LHCN-M2 (cell line): ENCODE results near the gene VARS1. TPM values are rescaled to one million over a fixed set of nuclear protein-coding genes. Genes with fewer than 3 reads are reported as not detected.
"Not testable (repeated sequence)": the region's sequence is repeated elsewhere in the genome, so short reads cannot be mapped to it uniquely, and the experiment has no call there.

Source experiments
- DNase-seq: peaks from one replicate; pipeline ENCODE4 v3.0.0-alpha.2; 2012; ENCODE audit warnings: low read depth
- total RNA-seq: library from RNA; depleted of rRNA; stranded (reverse); fragments of >200 nt; gene quantifications from 2 replicates; pipeline ENCODE4 v1.2.3, GENCODE V29; 2014

VARS1 gene
- total RNA-seq, 1 experiment from 2014 or later = 68.7 TPM

DNA sequence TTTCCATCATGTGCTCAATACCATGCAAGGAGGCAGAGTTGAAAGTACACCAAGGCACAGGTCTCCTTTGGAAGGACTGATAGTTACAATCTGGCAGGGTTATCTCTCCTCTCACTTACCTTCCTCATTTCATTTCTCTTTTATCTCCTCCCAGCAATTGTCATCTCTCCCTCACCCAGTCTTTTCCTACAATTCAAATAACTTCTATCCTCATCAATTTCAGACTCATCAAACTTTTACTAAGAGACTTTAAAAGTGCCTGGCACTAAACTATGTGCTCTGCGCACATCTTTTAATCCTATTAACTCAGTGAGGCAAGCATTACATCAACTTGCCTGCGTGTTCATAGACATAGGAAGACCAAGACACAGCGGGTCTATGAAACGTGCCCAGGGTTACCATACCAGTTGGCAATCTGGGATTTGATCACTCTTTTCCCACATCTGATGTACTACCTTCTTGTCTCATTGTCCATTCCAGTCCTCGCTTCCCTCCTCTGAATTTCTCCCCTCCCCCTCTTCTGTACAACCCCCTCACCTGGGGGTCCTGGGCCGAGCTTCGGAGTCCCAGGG is 1.2 kb downstream of the VARS1 start:
- DNase-seq = peak; percentile 25

DNA sequence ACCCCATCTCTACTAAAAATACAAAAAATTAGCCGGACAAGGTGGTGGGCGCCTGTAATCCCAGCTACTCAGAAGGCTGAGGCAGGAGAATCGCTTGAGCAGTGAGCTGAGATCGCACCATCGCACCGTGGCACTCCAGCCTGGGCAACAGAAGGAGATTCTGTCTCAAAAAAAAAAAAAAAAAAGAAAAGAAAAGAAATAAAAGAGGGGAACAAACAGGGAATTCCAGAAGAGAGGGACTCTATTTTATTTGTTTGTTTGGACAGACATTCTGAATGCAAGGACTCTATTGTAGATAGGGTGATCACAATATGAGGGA is 1.7 kb downstream of the VARS1 start:
- DNase-seq = not testable (repeated sequence)

DNA sequence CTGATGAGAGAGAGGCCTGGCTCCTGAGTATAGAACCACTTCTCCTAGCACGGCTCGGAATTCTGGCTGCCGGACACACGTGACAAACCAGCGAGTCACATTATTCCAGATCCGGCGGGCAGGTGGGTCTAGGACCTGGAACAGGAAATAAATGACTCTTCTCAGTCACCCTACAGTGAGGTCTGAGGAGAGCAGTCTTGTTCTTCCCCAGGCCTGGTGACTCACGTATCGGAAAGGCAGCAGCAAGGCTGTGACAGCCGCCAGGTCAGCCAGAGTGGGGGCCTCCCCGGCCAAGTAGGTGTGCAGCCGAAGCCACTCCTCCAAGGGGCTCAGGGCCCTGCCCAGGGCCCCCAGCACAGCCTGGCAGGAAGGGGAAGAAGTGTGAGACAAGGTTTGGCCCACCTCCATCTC is 2.8 kb downstream of the VARS1 start:
- no peak for DNase-seq

DNA sequence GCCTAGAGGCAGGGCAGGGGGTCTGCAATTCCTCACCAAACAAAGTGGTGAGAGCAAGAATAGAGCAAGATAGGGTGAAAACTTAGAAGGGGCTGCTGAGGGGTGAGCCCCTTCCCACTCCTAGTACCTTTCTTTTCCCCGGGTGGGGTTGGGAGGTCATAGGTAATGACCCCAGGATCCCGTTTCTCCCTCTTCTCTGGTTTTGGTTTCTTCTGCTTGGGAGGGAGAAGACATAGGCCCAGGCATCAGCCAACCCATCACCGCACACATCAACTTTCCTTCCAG is 3.5 kb downstream of the VARS1 start:
- DNase-seq = no peak

DNA sequence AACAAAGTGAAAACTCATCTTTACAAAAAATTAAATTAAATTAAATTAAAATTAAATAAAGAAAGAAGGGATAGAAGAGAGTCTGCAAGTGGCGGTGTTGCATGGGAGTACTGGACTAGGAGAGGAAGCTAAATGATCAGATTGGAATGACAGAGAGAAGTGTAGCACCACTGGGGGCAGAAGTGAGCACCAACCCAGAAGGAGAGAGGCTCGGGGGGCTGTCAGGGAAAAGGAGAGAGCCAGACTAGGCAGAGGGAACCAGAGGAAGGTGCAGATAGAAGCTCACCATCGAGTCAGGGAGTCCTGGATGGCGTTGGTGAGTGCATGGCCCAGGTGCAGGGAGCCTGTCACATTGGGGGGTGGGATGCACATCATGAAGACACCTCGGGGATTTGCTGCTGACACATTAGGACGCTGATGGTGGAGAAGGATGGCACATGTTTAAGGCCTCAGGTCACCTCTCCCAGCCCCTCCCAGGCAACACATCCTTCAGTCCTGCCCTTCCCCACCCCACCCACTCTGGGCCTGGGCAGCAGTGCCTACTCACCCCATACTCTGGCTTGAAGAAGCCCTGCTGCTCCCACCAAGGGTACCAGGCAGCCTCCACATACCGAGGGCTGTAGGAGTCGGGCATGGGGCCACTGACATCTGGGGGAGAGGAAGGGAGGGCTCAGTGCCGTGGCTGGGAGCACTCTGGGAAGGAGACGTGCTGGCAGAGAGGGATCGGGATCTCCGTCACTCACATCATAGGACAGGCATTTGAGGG is 4.0 kb downstream of the VARS1 start:
- DNase-seq = peak; percentile 54

DNA sequence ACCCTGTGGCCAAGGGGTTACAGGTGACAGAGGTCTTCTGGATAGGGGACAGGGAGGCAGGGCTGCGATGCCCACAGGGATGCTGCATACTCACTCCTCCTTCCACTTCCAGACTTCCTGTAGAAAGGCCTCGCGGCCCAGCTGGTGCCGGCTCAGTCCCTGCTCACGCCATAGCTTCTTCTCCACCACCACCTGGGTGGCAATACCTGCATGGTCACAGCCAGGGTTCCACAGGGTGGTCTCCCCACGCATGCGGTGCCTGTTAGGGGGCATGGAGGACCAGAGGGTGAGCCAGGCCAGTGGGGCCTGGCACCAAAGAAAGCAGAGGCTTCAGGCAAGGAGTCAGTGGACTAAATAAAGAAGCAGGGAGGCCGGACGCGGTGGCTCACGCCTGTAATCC is 10.1 kb downstream of the VARS1 start:
- no peak for DNase-seq

DNA sequence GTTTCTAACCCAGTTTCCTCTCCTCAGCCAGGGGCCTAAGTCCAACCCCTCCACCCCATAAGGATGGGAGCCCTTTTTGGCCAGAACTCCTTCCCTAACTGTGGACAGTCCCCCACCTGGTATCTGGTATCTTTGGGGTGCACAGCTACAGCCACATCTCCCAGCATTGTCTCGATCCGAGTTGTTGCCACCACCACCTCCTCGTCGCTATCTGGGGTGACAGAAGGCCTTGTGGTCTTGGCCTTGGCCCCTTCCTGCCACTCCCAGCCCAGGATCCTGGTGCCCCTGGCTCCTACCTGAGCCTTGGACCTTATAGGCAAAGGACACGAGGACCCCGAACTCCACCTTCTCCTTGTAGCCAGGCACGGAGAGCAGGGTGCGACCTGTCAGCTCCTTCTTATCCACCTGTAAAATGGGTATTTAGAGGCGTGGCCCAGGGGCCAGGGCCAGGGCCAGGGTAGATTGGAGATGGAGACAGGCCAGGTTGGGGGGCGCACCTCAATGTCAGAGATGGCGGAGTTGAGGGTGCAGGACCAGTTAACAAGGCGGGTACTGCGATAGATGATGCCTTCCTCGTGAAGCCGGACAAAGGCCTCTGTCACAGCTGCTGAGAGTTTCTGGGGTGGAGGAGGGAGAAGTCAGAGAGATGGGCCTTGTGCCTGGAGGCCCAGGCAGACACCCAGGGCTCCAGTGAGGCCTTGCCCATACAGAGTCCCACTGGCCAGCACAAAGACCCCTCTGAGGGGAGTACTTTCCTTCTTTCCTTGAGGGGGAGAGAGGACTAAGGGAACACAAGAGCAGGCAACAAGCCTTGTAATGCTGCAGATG is 11.2 kb downstream of the VARS1 start:
- DNase-seq = no peak

DNA sequence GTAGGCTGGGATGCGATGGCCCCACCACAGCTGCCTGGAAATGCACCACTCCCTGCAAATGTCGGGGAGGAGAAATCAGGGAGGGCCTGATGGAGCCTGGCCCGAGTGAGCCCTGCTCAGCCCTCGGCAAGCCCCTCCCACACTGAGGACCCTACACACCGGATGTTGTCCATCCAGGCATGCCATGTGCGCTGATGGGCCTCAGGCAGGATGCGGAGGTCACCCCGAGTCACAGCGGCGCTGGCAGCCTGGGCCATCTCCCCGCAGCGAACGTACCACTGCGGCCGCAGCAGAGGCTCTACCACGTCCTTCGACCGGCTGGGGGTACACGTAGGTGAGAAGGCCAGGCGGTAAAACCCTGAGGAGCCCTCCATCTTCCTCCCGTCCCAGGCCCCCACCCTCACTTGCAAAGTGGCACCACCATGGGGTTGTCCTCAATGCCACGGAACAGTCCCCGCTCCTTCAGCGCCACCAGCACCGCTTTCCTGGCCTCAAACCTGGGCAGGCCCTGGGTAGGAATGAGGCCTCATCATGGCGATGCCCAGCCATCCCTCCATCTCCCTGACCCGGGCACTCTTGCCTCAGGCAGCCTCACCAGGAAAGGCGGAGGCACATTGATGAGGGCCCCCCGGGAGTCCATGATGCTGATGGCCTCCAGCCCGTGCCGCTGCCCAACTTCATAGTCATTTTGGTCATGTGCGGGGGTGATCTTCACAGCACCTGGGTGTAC is 13.3 kb downstream of the VARS1 start:
- no peak for DNase-seq

DNA sequence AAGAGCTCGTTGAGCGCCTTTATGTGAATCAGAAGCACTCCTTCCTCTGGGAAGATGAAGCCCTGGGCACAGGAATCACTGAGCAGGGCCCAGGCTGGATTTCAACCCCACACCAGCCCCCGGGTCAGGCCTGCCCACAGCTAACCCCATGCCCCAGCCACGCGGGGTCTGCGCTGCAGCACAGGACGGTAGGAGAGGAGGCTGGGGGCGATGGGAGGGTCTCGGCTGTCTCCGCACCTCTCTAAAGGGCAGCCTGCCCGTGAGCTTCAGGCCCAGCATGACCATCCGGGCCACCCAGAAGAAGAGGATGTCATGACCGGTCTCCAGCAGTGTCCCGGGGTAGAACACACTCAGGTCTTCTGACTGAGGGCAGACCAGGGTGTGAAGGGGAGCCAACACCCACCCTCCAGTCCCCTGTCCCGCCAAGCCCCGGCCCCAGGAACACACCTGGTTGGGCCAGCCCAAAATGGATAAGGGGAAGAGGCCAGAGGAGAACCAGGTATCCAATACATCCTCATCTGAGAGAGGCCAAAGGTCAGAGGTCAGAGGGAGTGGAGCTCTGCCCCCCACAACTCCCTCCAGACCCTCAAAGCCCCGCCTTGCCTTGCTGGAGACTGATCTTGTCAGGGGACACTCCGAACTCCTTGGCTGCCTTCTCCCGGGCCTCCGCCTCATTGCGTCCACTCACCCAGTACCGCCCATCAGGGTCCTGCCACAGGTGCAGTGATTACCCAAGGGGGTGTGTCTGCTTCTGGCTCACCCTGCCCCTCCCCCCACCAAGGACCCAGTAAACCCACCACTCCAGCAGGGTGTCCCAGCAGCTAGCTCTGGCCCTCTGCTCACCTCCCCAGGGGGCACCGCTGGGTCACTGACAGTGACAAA is 14.1 kb downstream of the VARS1 start:
- DNase-seq = no peak

DNA sequence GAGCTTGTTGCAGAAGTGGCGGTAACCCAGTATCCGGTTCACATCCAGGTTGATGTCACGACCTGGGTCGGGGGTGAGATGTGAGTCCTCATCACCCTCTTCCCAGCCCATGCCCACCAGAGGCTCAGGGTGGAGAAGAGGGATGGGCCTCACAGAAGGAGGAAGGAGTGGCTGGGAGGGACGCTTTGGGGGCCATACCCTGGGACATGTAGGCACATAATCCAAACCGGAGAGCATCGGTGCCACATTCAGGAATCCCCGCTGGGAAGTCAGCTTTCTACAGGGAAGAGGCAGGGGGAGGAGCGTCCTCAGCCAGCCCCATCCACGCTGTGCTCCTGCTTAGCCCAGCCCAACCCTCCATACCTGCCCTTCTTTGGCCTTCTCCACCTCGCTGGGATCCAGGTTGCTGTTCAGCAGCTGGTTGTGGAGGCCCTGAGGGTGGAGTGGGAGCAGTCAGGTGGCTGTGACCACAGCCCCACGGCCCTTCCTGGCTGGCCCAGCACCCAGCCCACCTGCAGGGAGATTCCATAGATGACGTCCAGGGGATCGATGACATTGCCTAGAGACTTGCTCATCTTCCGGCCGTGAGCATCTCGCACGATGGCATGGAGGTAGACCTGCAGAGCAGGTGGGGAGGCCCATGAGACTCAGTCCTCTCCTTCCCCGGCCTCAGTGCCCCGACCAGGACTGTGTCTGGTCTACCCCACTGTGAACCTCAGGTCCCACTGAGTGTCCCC is 14.9 kb downstream of the VARS1 start:
- DNase-seq = no peak

DNA sequence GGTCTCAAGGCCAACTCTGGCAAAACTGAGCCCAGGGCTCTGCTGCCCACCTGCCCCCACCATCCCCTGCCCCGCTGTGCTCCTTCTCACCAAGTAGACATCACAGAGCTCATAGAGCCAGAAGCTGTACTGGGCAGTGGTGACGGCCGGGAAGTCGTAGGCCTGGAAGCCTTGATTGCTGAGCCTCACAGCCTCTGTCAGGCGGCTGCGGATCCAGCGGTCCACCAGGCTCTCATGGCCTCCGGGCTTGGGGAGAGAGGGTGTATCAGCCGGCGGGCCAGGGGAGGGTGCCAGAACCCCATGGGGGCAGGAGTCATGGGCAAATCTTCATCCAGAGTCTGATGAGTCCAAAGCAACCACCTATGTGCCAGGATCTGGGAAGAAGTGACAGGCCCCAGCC is 15.6 kb downstream of the VARS1 start:
- DNase-seq = no peak

DNA sequence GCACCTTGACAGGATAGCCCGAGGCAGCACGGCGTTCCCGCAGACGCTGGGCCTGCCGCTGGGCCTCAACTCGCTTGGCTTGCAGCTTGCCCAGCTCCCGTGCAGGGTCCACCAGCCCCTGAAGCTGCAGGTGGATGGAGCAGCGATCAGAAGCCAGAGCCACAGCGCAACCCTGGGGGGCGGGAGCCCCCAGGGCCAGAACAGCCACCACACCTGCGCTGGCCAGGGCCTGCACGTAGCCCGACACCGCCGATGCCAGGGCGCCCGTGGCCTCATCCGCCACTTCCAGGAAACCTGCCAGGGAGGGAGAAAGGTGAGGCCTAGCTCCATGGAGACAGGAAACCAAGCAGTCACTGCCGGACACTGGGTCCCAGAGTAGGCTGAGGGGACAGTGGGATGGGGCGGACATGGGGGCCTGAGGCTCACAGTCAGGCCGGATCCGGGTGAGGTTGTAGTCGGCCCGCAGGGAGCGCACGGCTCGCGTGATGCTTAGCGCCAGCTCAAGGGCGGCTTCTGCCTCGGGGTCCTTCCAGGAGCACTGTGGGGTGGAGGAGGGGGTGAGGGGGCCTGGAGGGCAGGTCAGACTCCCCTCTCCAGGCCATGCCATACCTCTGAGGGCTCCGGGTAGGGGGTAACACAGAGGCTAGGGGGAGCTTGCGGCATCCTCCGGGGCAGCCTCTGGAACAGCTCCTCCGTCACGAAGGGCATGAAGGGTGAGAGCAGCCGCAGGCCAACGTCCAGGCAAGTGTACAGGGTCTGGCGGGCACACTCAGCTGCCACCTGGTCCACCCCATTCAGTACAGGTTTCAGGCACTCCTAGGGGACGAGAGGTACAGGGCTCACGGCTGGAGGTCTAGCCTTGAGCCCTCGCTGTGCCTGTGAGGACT is 16.3 kb downstream of the VARS1 start:
- DNase-seq = no peak

DNA sequence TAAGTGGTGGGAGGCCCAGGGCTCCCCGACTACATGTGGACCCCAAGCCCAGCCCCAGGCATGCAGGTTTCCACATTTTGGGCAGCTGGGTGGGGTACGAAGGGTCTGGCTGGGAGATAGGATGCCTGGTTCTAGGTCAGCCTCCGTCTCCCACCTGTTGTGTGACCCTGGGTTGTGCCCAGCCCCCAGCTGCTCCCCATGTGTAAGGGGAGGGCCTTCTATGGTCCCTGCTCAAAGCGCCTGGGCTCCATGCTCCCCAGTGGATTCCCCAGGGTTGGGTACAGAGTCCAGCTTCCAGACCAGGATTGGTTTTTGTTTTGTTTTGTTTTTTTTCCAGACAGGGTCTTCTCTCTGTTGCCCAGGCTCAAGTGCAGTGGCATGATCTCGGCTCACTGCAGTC is 17.4 kb downstream of the VARS1 start:
- no peak for DNase-seq

DNA sequence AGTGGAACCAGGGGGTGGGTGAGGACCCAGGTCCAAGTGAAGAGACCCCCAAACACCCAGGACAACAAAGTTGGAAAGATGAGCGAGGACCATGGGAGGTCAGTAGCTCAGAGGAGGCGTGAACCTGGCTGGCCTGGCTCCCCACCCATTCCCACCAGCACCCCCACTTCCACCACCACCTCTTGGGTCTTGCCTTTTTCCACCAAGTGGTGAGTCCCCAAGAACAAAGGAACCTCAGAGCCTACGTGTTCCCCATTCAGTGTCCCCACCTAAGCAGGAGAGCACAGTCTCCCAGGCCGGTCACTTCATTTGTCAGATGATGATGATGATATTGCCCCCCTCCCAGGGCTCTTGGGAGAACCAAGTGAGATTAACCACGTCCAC is 17.9 kb downstream of the VARS1 start:
- DNase-seq = no peak

DNA sequence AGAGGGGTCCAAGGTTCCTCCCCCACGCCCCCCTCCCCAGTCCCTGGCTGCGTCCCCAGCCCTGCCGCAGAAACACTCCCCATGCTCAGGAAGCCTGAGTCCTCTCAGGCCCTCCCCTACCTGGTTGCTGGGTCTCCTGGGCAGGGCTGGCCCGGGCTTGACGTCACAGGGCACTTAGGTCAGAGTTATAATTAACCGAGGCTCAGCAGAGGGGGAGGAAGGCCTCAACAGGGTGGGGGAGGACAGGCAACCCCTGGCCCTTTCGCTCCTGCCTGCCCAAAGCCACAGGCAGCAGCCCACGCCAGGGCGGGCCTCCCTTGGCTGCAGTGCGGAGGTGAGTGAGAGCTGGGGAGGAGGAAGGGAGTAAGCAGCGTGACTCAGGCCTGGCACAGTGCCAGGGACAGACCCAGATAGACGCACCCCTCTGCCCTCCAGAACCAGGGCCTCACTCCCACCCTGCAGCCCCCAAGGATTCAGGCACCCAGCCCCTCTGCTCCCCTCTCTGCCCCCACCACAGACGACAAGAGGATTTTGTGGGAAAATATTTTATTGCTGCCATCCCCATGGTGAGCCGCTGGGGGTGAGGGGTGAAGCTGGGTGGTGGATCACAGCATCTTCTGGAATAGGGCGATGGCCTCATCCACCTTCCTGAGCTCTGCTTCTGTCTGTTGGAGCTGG is 18.4 kb downstream of the VARS1 start, which contains the start of gene VWA7:
Gene VWA7, minus strand, starts transcription at position 340 of the 678 bp plus-strand sequence. CDS start 549 bp downstream, outside the sequence.
- DNase-seq = peak; percentile 65

DNA sequence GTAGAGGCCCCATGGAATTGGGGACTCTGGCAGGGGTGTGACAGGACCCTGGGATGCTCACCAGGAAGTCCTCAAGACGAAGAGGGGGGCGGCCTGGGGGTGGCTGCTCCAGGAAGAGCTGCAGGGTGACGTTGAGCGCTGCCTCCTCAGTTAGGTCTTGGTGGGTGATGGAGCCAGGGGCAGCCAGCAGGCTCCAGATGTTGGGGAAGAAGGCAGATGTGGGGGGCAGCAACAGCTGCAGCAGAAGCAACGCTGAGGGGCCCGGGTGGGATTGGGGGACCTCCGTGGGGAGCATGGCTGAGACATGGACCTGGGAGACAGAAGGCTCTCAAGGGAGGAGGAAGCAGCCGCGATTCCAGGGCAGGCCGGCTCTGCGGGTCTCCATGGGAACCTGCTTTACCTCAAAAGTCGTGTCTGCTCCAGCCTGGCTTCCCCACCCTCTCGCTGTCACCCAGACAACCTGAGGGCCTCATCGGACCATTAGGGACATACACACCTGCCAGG is 19.0 kb downstream of the VARS1 start:
- no peak for DNase-seq

DNA sequence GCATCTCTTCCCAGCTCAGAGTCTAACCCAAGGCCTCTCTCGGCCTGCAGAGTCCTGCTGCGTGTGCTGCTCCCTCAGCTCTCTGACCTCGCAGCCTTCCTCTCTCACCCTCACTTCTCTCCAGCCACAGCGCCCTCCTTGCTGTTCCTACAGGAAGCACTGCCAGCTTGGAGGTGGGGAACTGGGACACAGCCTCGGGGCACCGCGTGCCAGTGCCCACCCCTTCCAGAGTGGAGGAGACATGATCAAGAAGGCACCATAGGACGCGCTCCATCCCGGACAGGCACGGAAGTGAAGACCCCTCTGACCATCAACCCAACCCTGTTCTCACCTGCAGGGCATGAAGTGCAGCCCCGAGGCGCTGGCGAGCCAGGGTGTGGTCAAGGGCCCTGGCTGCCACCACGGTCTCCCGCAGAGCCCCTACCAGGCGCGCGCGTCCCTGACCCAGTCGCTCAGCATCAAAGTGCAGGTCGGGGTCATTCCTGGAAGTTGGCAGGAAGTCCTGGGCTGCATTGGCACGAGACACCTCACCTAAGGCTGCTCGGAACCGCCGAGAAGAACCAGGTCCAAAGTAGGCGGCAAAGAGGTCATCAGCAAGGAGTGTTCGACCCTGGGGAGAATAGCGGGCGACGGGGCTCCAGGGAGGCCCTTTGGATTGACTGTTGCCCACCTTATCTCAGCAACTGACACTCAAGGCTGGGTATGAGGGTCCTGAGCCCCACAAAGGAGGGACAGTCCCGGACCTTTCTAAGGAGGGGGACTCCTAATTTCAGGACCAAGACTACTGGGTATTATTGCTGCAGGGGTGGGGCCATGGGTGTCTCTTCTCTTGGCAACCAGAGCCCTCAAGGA is 19.7 kb downstream of the VARS1 start:
- DNase-seq = no peak

DNA sequence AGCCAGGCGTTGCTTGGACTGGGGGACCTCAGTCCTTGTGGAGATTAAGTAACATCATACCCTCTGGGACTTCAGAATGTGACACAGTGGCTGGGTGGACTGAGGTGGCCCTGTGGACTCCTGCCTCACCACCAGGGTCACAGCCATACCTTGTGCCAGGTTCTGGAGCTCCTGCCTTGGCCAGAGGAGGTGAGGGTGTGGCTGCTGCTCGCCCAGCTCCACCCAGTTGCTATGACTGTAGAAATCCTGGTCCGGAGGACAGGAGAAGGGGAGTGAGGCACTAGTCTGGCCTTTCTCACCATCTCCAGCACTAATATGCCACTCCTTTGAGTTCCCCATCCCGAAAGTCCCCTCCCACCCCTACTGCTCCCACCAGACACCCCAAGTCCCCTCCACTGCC is 20.4 kb downstream of the VARS1 start:
- no peak for DNase-seq
